KOPT-K1 (cell line): ENCODE measurements around the gene TBCEL.
"Not testable (repeated sequence)": the region's sequence is repeated elsewhere in the genome, so short reads cannot be mapped to it uniquely, and the experiment has no call there.

Source experiments
- H3K27ac ChIP-seq: fragments of 200-600 bp; sonication (generic); 2 replicates; pipeline ENCODE4 v1.5.1; 2016; ENCODE audit warnings: antibody characterized with exemption, mild to moderate bottlenecking, low read depth, low read length; ENCODE audit not compliant: poor library complexity, severe bottlenecking
- H3K36me3 ChIP-seq: fragments of 200-600 bp; sonication (generic); 2 replicates; pipeline ENCODE4 v1.5.1; 2017; ENCODE audit warnings: antibody characterized with exemption, mild to moderate bottlenecking, low read length, moderate library complexity; ENCODE audit not compliant: insufficient read depth
- H3K9me3 ChIP-seq: fragments of 200-600 bp; sonication (generic); 2 replicates; pipeline ENCODE4 v1.5.1; 2017; ENCODE audit warnings: antibody characterized with exemption, low read length, mild to moderate bottlenecking; ENCODE audit not compliant: insufficient read depth, poor library complexity, severe bottlenecking

TBCEL gene

DNA sequence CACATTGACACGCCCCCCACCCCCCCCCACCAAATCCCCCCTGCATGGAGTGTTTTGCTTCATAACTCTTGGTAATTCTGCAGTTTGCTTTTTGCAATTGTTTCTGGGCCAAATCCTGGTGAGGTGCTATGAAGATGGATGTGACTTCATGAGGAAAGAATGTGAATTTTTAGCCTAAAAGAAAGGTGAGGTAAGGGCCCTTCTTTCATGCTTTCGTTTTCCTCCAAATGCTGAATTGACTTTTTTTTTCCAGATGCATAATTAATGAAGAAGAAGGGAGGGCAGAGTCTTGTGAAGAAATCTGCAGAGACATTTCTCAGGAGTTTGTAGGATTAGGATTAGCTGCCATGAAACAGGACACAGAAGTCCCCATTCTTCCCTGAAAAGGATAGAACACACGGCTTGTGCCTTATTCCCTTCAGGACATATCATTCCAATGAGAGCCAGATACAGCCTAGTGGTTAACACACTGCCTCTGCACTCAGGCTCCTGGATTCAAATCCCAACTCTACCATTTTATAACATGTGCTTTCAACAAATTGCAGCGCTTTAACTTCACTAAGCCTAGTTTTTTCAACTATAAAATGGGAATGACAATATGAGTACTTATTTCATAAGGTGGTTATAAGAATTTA, 19.6 kb upstream of the TBCEL start:
- Histone ChIP-seq H3K36me3 (no peaks in the 10 kb centered on the region), H3K27ac (no peak overlapping the region), H3K9me3 (no peaks in the 10 kb centered on the region)

DNA sequence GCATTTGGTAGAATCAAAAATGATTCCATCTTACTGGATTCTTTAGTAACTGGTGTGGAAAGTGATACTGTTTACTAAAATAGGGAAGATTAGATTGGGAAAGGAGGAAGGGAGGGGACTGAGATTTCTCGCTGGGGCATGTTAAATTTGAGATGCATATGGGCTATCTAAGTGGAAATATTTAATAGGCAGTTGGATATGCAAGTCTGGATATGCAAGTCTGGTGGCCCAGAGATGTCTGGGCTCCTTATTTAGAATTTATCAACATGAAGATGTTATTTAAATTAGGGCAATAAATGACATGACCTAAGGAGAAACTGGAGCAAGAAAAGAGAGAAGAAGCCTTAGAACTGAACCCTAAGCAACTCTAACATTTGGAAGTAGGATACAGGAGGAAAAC, 17.0 kb upstream of the TBCEL start:
- H3K9me3 ChIP-seq = no peaks in the 10 kb centered on the region
- no peaks in the 10 kb centered on the region for H3K36me3 ChIP-seq
- H3K27ac ChIP-seq = no peak overlapping the region

DNA sequence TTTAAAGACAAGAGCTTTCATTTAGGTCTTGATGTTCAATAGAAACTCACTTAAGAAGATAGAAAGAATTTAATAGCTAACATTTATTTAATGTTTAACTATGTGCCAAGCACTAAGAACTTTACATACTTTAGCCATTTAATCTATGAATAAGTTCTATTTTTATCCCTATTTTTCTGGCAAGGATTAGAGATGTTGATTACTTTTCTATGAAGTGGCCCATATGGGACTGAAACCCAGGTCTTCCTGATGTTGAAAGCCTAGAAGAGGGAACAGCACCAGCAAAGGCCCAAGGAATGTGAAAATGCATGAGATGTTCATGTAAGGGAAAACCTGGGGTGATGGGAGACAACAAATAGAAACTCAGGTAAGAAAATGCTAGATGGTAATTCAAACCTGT, 15.4 kb upstream of the TBCEL start:
- Histone ChIP-seq H3K9me3 (no peaks in the 10 kb centered on the region), H3K36me3 (no peaks in the 10 kb centered on the region), H3K27ac (no peak overlapping the region)

DNA sequence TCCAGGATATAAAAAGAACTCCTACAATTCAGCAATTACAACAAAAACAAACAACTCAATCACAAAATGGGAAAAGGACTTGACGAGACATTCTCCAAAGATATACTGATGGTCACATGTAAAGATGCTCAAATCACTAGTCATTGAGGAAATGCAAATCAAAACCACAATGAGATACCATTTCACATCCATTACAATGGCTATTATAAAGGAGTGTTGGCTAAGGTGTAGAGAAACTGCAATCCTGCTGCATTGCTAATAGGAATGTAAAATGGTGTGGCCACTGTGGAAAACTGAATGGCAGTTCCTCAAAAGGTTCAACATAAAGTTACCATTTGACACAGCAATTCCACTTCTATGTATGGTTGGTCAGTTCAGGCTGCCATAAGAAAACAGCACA, 11.8 kb upstream of the TBCEL start:
- Histone ChIP-seq H3K36me3 (no peaks in the 10 kb centered on the region), H3K27ac (no peak overlapping the region), H3K9me3 (no peaks in the 10 kb centered on the region)

DNA sequence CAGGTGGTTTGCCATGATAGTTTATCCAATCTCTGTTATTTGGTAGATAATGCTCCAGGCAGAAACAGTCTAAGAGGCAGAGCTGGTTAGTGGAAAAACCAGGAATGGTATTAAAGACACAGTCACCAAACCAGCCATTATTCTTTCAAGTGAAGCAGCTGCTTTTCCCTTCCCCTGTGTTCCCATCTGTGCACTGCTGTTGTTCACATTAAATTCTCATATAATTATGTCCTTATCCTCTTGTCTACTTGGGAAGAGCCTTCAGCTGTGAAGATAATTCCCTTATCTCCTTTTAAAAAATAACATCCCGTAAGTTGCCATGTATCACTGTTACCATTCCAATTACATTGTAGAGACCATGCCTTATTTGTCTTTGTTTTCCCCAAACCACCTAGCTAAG, 5.2 kb upstream of the TBCEL start:
- no peak overlapping the region for H3K27ac ChIP-seq
- H3K9me3 ChIP-seq = no peaks in the 10 kb centered on the region
- H3K36me3 ChIP-seq = no peaks in the 10 kb centered on the region

DNA sequence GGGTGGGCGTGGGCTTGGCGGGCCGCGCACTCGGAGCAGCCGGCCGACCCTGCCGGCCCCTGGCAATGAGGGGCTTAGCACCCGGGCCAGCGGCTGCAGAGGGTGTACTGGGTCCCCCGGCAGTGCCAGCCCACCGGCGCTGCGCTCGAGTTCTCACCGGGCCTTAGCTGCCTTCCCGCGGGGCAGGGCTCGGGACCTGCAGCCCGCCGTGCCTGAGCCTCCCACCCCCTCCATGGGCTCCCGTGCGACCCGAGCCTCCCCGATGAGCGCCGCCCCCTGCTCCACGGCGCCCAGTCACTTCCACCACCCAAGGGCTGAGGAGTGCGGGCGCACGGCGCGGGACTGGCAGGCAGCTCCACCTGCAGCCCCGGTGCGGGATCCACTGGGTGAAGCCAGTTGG, 2.2 kb upstream of the TBCEL start:
- not testable (repeated sequence) for H3K27ac ChIP-seq, H3K36me3 ChIP-seq, H3K9me3 ChIP-seq

DNA sequence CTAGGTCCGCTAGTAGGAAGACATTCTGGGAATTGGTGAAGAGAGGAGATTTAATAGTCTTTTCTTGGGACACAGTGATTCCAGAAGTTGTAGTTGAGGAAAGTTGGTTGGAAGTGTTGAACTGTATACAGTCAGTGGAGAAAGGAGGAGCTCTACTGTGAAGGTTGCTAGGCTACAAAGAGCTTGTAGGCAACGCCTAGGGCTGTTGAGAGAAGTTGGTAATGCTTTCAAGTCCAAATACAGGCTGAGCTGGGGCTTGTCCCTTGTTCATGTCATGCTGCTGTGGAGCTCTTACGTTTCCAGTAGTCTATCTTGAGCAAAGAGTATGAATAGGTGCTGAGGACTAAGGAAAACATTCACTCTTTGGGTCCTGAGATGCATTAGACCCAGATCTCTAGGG, 1.1 kb downstream of the TBCEL start:
- no peak overlapping the region for H3K27ac ChIP-seq

DNA sequence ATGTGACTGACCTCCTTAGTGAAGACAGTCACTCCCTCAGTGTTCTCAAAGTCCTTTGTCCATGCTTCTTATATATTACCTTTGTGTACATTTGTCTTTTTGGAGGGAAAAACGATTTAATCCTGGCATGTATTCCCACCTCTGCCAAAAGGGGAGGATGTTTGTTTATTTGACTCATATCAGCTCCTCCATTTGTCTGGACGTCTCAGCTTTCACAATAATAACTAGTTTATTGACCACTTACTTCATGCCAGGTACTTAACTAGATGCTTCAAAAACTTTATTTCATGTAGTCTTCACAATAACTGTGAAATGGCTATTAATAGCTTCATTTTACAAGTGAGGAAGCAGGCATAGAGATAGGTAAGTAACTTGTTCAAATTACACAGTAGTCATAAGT, 5.3 kb downstream of the TBCEL start:
- no peak overlapping the region for H3K27ac ChIP-seq
- H3K36me3 ChIP-seq = no peaks in the 10 kb centered on the region
- no peaks in the 10 kb centered on the region for H3K9me3 ChIP-seq

More for the DNA sequence above, 1.1 kb downstream of the TBCEL start:
- no peaks in the 10 kb centered on the region for H3K9me3 ChIP-seq
- H3K36me3 ChIP-seq = no peaks in the 10 kb centered on the region

DNA sequence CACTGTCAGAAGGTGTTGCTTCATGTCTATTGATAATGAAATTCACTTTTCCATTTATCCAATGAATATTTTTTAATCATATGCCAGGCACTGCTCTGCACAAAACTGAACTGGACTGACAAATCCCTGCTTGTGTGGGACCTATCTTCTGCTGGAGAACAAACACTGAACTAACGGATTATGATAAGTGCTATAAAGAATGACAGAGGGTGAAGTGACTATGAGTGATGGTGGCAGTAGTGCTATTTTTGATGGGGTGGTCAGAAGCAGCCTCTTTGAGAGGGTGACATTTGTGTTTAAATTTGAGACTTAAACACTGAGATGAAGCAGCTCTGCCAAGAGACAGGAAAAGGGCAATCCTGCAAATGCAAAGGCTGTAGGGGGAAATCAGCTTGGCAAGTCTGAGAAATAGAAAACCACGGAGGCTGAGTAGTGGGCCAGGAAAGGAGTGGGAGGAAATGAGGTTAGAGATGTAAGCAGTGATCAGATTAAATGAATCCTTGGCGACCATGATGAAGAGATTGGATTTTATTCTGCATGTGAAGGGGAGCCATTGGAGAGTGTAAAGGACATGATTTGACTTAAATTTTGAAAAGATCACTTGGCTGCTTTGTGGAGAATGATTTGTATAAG, 6.0 kb downstream of the TBCEL start:
- H3K9me3 ChIP-seq = no peaks in the 10 kb centered on the region

DNA sequence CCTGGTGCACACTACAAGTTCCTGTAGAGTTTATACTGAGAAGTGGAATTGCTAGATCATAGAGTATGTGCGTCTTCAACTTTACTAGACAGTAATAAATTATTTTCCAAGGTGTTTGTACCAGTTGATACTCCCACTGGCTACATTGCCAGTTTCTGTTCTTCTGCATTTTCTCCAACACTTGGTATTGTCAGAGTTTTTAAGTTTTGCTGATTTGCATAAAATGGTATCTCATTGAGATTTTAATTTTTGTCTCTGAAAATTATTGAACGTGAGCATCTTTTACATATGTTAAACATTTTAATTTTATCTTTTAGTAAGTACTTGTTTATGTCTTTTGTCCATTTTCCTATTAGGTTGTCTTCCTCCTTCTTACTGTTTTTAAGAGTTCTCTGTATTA, 7.3 kb downstream of the TBCEL start:
- Histone ChIP-seq H3K9me3 (no peaks in the 10 kb centered on the region), H3K36me3 (no peaks in the 10 kb centered on the region), H3K27ac (no peak overlapping the region)

More for the DNA sequence above, 6.0 kb downstream of the TBCEL start:
- Histone ChIP-seq H3K36me3 (no peaks in the 10 kb centered on the region), H3K27ac (no peak overlapping the region)

DNA sequence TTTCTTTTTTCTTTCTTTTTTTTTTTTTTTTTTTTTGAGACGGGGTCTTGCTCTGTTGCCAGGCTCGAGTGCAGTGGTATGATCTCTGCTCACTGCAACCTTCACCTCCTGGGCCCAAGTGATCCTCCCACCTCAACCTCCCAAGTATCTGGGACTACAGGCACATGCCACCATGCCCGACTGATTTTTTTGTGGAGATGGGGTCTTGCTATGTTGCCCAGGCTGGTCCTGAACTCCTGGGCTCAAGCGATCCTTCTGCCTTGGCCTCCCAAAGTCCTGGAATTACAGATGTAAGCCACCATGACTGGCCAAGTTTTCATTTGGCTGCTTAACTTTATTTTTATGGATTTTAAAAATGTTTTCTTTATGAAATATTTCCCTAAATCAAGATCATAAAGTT, 7.7 kb downstream of the TBCEL start:
- not testable (repeated sequence) for H3K36me3 ChIP-seq, H3K27ac ChIP-seq, H3K9me3 ChIP-seq

DNA sequence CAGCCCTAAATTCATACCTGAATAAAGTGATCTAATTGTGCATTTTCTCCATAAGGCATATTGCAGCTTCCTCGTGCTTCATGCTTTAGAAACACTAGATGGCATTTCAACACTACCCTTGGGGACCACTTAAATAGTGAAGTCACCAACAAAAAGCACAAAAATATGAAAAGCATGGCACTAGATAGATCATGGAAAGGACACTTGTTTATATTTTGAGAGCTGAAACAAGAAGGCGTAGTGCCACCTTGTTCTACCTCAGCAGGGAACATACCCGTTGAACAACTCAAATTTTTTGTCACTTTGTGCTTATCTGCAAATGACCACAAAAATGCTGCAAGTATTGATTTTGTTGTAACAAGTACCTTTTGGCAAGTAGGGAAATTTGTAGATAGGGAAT, 8.6 kb downstream of the TBCEL start:
- H3K36me3 ChIP-seq = no peaks in the 10 kb centered on the region
- no peak overlapping the region for H3K27ac ChIP-seq
- no peaks in the 10 kb centered on the region for H3K9me3 ChIP-seq

DNA sequence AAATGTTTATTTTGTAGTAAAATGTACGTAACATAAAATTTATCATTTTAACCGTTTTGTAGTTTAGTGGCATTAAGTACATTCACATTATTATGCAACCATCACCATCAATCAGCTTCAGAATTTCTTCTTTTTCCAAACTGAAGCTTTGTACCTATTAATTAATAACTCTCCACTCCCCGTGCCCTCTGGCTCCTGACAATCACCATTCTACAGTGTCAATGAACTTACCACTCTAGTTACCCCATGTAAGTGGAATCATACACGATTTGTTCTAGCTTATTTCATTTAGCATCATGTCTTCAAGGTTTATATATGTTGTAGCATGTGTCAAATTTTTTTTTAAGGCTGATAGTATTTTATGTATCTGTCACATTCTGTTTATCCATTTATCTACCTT, 9.7 kb downstream of the TBCEL start:
- Histone ChIP-seq H3K9me3 (no peaks in the 10 kb centered on the region), H3K36me3 (no peaks in the 10 kb centered on the region), H3K27ac (no peak overlapping the region)

DNA sequence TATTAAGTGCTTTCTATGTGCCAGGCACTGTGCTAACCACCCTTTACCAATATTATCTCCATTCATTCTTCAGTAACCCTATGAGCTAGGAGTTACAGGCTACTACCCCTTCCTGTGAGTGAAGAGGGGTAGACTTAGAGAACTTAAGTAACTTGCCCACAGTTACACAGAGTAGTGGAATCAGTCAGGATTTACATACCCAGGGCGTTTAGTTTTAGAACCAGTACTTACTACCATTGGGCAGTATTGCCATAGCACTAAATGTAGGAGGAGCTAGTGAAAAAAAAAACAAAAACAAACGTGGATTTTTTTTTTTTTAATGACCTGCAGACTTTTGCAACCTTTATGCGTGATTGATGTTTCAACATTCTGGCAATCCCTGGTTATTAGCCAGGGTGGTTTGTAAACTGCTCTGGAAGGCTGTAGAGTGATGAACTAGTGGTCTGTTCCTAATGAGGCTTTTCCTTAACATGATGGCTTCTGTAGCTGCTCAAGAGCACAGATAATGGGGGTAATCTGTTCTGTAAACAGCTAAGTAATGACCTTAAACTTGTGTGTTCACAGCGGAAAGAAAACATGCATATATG, 11.4 kb downstream of the TBCEL start:
- Histone ChIP-seq H3K27ac (no peak overlapping the region), H3K36me3 (no peaks in the 10 kb centered on the region), H3K9me3 (no peaks in the 10 kb centered on the region)

DNA sequence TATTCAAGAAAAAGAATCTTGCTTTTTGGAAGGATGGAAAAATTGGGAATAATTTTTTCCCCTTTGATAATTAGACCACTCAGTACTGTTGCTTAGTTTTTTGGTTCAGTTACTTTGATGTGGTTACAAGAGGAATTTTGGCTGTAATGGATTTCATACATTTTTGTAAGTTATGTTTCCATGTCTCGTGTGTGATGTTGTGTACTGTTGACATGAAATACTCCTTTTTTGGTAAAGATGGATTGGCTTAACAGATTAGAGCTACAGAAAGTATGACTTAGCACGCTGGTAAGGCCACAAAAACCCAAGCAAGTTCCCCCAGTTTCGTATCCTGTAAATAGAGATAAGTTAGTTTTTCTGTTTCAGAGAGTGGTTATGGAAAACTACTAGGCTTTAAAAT, 11.9 kb downstream of the TBCEL start:
- H3K27ac ChIP-seq = no peak overlapping the region
- H3K9me3 ChIP-seq = no peaks in the 10 kb centered on the region
- no peaks in the 10 kb centered on the region for H3K36me3 ChIP-seq

DNA sequence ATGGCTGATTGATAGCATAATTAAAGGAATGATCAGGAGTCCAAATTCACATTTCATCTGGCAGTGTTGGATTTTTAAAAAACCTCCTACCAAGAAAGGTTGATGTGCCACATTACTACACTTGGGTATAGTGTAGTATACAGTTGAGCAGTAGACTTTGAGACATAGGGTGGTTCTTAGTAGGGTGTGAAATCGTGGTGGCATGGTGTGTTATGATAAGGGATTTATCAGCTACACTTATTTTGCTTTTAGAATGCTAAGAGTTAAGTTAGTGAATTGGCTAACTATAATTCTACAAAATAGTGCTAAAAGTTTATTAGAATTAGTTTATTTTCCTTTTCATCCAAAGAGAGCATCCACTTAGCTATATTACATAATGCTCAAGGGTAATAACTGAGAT, 13.1 kb downstream of the TBCEL start:
- H3K27ac ChIP-seq = no peak overlapping the region

More for the DNA sequence above, 13.1 kb downstream of the TBCEL start:
- Histone ChIP-seq H3K36me3 (no peaks in the 10 kb centered on the region), H3K9me3 (no peaks in the 10 kb centered on the region)
